GM21526 (cell line): ENCODE data around the gene ZNF556.
"Not testable (repeated sequence)": the region's sequence is repeated elsewhere in the genome, so short reads cannot be mapped to it uniquely, and the experiment has no call there.

Experiments
- ATAC-seq: cut with Tn5 transposase; IDR thresholded peaks from one replicate; pipeline ENCODE4 v1.9.1; 2021; ENCODE audit warnings: moderate library complexity; ENCODE audit not compliant: unreplicated experiment, low FRiP score

ZNF556 gene

GRCh38 chr19:2902590-2903218, 35.6 kb downstream of the ZNF556 start:
- no peak for ATAC-seq

- ATAC-seq = not testable (repeated sequence)
Measured at GRCh38 chr19:2903326-2903725, 36.2 kb downstream of the ZNF556 start.

GRCh38 chr19:2905918-2906519, 38.9 kb downstream of the ZNF556 start:
- ATAC-seq = no peak

GRCh38 chr19:2906631-2907195, 39.6 kb downstream of the ZNF556 start:
- ATAC-seq = no peak

DNA sequence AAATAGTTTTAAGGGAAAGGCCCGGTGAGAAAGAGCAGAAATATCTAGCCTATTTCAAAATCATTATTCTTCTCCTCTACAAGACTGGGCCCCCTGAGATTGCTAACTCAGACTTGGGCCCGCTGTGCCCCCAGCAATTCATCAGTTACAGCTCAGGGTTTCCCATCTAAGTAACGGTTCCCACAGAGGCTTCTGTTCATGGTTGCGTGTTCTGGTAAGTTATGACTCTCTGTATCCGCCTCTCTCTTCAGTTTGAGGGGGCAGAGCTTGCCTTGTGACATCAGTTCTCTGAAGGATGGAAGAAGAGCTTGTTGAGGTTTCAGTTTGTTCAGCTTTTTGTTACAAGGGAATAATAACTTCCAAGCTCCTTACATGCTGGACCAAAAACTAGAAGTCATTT, 45.2 kb downstream of the ZNF556 start:
- no peak for ATAC-seq

DNA sequence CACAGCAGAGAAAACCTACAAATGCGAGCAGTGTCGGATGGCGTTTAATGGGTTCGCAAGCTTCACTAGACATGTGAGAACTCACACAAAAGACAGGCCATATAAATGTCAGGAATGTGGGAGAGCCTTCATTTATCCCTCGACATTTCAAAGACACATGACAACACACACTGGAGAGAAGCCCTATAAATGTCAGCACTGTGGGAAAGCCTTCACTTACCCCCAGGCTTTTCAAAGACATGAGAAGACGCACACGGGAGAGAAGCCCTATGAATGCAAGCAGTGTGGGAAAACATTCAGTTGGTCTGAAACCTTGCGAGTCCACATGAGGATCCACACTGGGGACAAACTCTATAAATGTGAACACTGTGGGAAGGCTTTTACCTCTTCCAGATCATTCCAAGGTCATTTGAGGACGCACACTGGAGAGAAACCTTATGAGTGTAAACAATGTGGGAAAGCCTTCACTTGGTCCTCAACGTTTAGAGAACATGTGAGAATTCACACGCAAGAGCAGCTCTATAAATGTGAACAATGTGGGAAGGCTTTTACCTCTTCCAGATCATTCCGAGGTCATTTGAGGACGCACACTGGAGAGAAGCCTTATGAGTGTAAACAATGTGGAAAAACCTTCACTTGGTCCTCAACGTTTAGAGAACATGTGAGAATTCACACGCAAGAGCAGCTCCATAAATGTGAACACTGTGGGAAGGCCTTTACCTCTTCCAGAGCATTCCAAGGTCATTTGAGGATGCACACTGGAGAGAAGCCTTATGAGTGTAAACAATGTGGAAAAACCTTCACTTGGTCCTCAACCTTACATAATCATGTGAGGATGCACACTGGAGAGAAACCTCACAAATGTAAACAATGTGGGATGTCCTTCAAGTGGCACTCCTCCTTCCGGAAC, 50.4 kb downstream of the ZNF556 start:
- ATAC-seq = no peak

DNA sequence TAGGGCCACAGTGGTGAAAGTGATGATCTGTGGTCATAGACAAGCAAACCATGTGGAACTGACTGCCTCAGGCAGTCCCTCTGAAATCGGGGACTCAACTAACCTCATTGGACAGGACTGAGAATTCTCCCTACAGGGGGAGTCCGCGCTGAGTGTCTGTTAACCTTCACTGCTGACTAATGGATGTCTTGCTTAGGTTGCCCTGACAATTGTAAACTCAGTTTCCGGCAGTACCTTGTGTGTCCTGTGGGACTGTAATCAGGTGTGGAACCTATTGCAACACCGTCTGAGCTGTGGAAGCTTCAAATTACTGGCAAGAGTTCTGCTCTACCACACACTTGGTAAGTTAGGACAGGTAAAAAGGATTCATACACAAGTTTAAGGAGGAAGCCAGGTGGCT, 55.9 kb downstream of the ZNF556 start:
- ATAC-seq = no peak

DNA sequence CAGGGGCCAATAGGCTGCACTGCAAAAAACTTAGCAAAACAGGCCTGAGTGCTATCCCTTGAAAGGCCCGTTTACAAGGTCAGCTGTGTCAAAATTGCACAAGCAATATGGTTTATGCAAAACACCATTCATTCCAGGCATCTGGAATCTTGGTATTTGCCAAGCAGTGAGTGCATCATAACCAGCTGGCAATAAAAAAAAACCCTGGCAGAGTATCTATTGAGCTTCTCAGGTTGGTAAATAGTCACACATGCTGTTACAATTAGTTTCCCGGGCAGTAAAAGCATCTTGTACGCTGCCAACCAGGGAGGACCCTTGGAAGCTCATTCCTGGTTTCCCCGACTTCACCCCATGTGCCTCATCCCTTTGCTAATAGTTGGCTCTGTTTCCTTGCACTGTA, 56.4 kb downstream of the ZNF556 start:
- no peak for ATAC-seq

- no peak for ATAC-seq
Measured at GRCh38 chr19:2926341-2927031, 59.4 kb downstream of the ZNF556 start.

DNA sequence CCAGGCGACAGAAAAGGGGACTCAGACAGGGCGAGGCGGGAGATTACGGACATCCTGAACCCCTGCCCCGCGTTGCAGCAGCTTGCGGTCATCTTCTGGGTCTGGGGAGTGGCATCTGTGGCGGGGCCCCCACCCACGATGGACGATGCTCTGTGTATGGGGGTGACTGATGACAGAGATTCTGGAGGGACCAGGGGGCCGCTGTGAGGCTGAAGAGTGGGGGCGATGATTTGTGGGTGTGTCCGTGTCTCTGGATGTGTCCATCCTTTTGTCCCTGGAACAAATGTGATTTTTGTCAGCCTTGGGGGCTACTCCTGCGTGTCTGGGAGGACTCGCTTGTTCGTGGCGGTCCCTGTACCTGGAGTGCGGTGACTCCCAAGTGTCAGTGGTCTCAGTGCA, 59.9 kb downstream of the ZNF556 start:
- no peak for ATAC-seq
